ENCODE results near the gene SLC1A3.

DNA sequence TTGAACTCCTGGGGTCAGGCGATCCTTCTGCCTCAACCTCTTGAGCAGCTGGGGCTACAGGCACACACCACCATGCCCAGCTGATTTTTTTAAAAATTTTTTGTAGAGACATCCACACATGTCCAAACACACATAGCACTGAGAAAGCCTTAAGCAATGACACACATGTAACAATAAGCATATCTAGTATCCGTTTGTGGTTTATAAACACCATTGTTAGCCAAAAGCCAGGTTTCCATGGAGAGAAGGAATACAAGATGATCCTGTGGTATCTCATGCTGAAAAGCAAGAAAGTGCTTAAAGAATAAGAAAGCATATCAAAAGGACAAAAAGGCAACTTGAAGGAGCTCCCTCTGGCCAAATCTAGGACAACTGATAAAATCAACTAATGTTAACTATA lies 29.7 kb upstream of the SLC1A3 start:
- TF ChIP-seq, protein P1, sequence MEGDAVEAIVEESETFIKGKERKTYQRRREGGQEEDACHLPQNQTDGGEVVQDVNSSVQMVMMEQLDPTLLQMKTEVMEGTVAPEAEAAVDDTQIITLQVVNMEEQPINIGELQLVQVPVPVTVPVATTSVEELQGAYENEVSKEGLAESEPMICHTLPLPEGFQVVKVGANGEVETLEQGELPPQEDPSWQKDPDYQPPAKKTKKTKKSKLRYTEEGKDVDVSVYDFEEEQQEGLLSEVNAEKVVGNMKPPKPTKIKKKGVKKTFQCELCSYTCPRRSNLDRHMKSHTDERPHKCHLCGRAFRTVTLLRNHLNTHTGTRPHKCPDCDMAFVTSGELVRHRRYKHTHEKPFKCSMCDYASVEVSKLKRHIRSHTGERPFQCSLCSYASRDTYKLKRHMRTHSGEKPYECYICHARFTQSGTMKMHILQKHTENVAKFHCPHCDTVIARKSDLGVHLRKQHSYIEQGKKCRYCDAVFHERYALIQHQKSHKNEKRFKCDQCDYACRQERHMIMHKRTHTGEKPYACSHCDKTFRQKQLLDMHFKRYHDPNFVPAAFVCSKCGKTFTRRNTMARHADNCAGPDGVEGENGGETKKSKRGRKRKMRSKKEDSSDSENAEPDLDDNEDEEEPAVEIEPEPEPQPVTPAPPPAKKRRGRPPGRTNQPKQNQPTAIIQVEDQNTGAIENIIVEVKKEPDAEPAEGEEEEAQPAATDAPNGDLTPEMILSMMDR (IDR thresholded peaks at IDR 0.05; ENCODE audit: low read length) = no peak
- no peak for TF ChIP-seq EZH2 (optimal IDR thresholded peaks at IDR 0.05; ENCODE audit: low read depth, low read length)
